Measurements from ENCODE around the gene FCAMR. TPM values are rescaled to one million over a fixed set of nuclear protein-coding genes. Genes with fewer than 3 reads are reported as not detected.

The FCAMR gene
- total and polyA plus RNA-seq, 2 of the 4 experiments (the other 2 are of a cell fraction), result not detected

GRCh38 chr1:206960676-206961386, 9.4 kb downstream of the FCAMR start:
- Histone ChIP-seq H3K9ac (ENCODE audit: low read depth, low read length) (no peak overlapping the region), H2BK5ac (ENCODE audit: low read depth, low read length, poor library complexity, severe bottlenecking) (no peak overlapping the region), H3K27ac (ENCODE audit: insufficient read depth, low read length) (no peak overlapping the region), H3K4me2 (ENCODE audit: low read depth, low read length) (no peak overlapping the region), H3K56ac (ENCODE audit: extremely low read depth, insufficient read depth, low read length) (no peak overlapping the region), H3K9me3 (ENCODE audit: control insufficient read depth, insufficient read depth, low read length) (no peaks in the 10 kb centered on the region), H3K27me3 (ENCODE audit: control insufficient read depth, insufficient read depth, low read length) (peaks cover 42% of the 10 kb centered on the region), H4K91ac (ENCODE audit: insufficient read depth, low read depth, low read length) (no peak overlapping the region), H2AK9ac (replicated peaks; ENCODE audit: low read depth, low read length, poor library complexity) (no peak overlapping the region), H2AK5ac (ENCODE audit: low read depth, low read length) (no peak overlapping the region), H3K4me3 (ENCODE audit: insufficient read depth, low read depth, low read length) (no peak overlapping the region), H2BK20ac (ENCODE audit: low read depth, low read length) (no peak overlapping the region), H4K20me1 (ENCODE audit: insufficient read depth, low read length) (no peaks in the 10 kb centered on the region), H2AFZ (replicated peaks; ENCODE audit: low read length, poor library complexity) (no peak overlapping the region), H3K23ac (ENCODE audit: low read depth, low read length) (no peak overlapping the region), H2BK120ac (ENCODE audit: low read depth, low read length) (no peak overlapping the region), H4K5ac (ENCODE audit: low read depth, low read length) (no peak overlapping the region), H2BK15ac (ENCODE audit: low read depth, low read length) (no peak overlapping the region), H3K79me1 (ENCODE audit: low read depth in 1 of 2, low read length in 2 of 2) (no peaks in the 10 kb centered on the region), H3K36me3 (ENCODE audit: control insufficient read depth, insufficient read depth, low read length) (no peaks in the 10 kb centered on the region), H3K14ac (replicated peaks; ENCODE audit: low read depth, low read length) (no peak overlapping the region), H3K4me1 (ENCODE audit: control insufficient read depth, insufficient read depth, low read length) (no peaks in the 10 kb centered on the region), H3K4ac (ENCODE audit: low read depth, low read length) (no peak overlapping the region), H4K8ac (ENCODE audit: low read depth in 2 of 2, low read length in 2 of 2) (no peak overlapping the region), H3K9me1 (ENCODE audit: insufficient read depth, low read length) (no peaks in the 10 kb centered on the region; the same call in 1 of the 2 replicates), H3K18ac (ENCODE audit: low read depth, low read length) (no peak overlapping the region)
- POLR2A ChIA-PET (ENCODE audit: unreplicated experiment), result no interaction called here
- ATAC-seq (ENCODE audit: low read depth) (no peak), DNase-seq (no peak)
- TF ChIP-seq MAZ (IDR thresholded peaks at IDR 0.05; ENCODE audit: borderline replicate concordance, low read depth, low read length) (no peak), RAD21 (IDR thresholded peaks at IDR 0.05; ENCODE audit: low read length) (no peak), MAFK (IDR thresholded peaks at IDR 0.05; ENCODE audit: low read depth, low read length) (no peak), ELK1 (IDR thresholded peaks at IDR 0.05; ENCODE audit: borderline replicate concordance, low read depth, low read length) (no peak), BHLHE40 (IDR thresholded peaks at IDR 0.05; ENCODE audit: low read depth, low read length) (no peak), CEBPB (IDR thresholded peaks at IDR 0.05; ENCODE audit: low read depth, low read length) (no peak), MXI1 (IDR thresholded peaks at IDR 0.05; ENCODE audit: borderline replicate concordance, low read depth, low read length) (no peak), USF2 (IDR thresholded peaks at IDR 0.05; ENCODE audit: low read depth, low read length) (no peak), POLR2A (IDR thresholded peaks at IDR 0.05; ENCODE audit: low read depth, low read length) (no peak), CTCF (conservative IDR thresholded peaks at IDR 0.05; ENCODE audit: low read depth, low read length) (no peak), SMC3 (IDR thresholded peaks at IDR 0.05; ENCODE audit: low read depth, low read length) (no peak), CHD1 (IDR thresholded peaks at IDR 0.05; ENCODE audit: low read depth, low read length) (no peak), RFX5 (IDR thresholded peaks at IDR 0.05; ENCODE audit: low read depth, low read length) (no peak), RCOR1 (IDR thresholded peaks at IDR 0.05; ENCODE audit: insufficient replicate concordance, low read length) (no peak), NFE2L2 (IDR thresholded peaks at IDR 0.05; ENCODE audit: low read depth, low read length) (no peak), FOS (IDR thresholded peaks at IDR 0.05; ENCODE audit: low read depth, low read length) (no peak)
- intact Hi-C loops (cut with micrococcal nuclease), result no loop called here
- 64% methylated on average over 2 of the region's 6 CpGs; no CpG with 5 or more reads in 1 of the 2 experiments for WGBS, 2 experiments (ENCODE audit: extremely low coverage in 2 of 2, insufficient read length in 1 of 2)
- BruUV-seq (replicated peaks), result no TSS peak
- CTCF ChIA-PET, result no interaction called here
- dilution Hi-C loops (cut with HindIII; ENCODE audit: low sequenced_read_pairs, unreplicated experiment), result no loop called here
- in situ Hi-C loops (cut with MboI; ENCODE audit: low sequenced_read_pairs), result no loop called here

Measured in IMR-90 (cell line).